ENCODE measurements around the gene IWS1.

- TF ChIP-seq E2F1 (CRISPR knock-in tag; IDR thresholded peaks at IDR 0.05) (no peak), CTCF (IDR thresholded peaks at IDR 0.05) (no peak), FOXP4 (CRISPR knock-in tag; IDR thresholded peaks at IDR 0.05) (no peak), ZNF317 (CRISPR knock-in tag; IDR thresholded peaks at IDR 0.05; ENCODE audit: borderline replicate concordance, low read depth) (no peak), ATF2 (CRISPR knock-in tag; IDR thresholded peaks at IDR 0.05; ENCODE audit: borderline replicate concordance, low read depth) (no peak), NFE2L1 (CRISPR knock-in tag; IDR thresholded peaks at IDR 0.05) (no peak), ATF1 (CRISPR knock-in tag; IDR thresholded peaks at IDR 0.05) (no peak)
These were observed 71.4 kb downstream of the IWS1 start for GRCh38 chr2:127454595-127455565.
